Measurements from ENCODE around the gene RNF167.

DNA sequence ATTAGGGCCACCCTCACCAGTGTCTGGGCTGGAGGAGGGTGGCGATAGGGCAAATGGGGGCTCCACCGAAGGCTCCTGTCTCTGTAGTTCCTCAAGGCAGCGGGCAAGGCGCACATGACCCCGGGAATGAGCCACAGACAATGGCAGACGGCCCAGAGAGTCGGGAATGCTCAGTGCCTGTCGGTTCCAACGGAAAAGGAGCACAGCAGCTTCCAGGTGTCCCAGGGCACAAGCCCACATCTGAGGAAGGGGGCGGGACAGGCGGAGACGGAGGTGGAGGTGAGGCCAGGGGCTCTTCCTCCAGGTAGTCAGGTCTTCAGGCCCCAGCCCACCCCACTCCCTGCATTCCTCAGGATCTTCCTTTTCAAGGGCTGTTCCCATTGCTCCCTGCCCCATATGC is 32.7 kb downstream of the RNF167 start:
- no peak for TF ChIP-seq CTCF (IDR thresholded peaks at IDR 0.05)
- TF ChIP-seq EP300 (IDR thresholded peaks at IDR 0.05): no peak
